Measurements from ENCODE around the gene TRIM39.
"Not testable (repeated sequence)": the region's sequence is repeated elsewhere in the genome, so short reads cannot be mapped to it uniquely, and the experiment has no call there.

The TRIM39 gene

DNA sequence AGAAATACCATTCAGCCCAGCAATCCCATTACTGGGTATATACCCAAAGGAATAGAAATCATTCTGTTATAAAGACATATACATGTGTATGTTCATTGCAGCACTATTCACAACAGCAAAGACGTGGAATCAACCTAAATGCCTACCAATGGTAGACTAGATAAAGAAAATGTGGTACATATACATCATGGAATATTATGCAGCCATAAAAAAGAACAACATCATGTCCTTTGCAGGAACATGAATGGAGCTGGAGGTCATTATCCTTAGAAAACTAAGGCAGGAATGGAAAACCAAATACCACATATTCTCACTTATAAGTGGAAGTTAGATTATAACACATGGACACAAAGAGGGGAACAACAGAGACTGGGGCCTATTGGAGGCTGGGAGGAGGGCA is 42.6 kb downstream of the TRIM39 start:
- DNase-seq, result not testable (repeated sequence)

DNA sequence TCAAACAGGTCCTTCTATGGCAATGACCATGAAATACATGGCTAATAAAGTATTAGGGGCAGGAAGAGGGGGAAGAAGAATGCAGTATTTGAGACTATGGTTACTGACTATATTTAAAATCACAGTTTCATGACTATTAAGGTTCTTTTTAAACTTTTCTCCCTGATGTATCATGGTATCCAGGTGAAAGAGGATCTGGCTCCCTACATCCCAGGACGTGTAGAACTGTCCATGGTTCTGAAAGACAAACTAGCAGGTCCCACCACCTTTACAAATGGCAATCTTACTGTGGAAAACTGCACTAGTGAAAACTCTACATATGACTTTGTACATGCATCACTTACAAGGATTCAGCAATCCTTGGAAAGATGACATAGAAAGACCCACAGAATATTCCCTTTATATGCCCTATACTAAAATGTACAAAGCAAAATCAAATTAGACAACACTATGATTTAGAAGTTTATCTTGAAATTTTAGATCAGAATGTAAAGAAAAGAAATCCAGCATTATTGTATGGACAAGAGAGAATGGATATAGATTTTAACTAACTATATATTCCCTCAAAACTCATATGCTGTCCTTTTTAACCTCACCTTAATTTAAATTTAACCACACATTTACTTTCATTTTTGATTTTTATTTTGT is 51.7 kb downstream of the TRIM39 start:
- DNase-seq, result no peak

DNA sequence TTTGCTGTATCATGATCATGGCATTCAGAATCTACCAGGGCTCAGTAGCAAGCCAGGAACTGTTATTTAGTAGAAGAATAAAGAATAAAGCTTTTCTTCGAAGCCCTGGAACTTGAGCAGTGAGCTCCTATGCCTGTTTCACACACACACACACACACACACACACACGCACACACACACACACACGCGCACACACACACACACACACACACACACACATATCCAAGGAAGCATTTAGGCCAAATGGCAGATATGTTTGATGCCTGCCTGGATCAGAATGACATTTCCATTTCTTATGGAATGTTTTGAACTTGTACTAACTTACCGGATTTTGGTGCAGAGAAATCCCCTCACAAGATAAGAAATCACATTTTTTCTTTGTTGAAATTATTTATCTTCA is 53.7 kb downstream of the TRIM39 start:
- no peak for DNase-seq

DNA sequence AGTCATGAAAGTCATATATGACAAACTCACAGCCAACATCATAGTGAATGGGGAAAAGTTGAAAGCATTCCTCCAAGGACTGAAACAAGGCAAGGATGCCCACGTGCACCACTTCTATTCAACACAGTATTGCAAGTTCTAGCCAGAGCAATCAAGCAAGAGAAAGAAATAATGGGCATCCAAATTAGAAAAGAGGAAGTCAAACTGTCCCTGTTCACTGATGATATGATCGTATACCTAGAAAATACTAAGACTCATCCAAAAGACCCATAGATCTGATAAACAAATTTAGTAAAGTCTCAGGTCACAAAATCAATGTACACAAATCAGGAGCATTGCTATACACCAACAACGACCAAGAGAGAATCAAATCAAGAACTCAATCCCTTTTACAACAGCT is 59.4 kb downstream of the TRIM39 start:
- DNase-seq, result no peak

DNA sequence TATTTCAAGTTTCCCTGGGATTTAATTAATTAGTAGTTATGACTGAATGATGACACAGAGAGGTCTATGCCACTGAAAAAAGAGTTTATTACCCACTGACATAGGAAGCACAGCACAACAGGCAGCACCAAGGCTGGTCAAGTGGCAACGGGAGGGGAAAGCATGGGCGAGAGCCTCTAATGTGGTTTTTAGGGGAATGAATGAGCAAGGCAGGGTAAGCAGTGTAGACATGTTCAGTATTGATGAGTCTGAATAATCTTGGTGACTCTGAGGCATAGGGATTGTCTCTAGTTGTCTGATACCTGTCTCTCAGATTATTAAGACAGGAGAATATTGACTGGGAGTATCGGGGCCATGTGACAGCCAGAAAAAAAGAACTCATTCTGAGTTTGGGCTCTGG is 64.5 kb downstream of the TRIM39 start:
- DNase-seq, result no peak
